Measurements from ENCODE around the gene ZNF672.

Gene ZNF672

GRCh38 chr1:248811514-248812490, 26.2 kb upstream of the ZNF672 start:
- no peak for DNase-seq
- peak; percentile 29 for TF ChIP-seq CTCF (IDR thresholded peaks at IDR 0.05; ENCODE audit: low read depth, low read length, missing control alignments)
- H3K36me3 ChIP-seq (replicated peaks), result peaks cover 47% of the 10 kb centered on the region
- H3K27me3 ChIP-seq (replicated peaks), result no peaks in the 10 kb centered on the region
- no peak overlapping the region for H3K27ac ChIP-seq
- in situ Hi-C loops (cut with HindIII; ENCODE audit: low pct_ligation_motif_present, low sequenced_read_pairs), result no loop called here
- no peak overlapping the region for H3K4me3 ChIP-seq (ENCODE audit: low read depth, low read length)

GRCh38 chr1:248812736-248813425, 25.1 kb upstream of the ZNF672 start:
- Histone ChIP-seq H3K36me3 (replicated peaks) (peaks cover 49% of the 10 kb centered on the region), H3K27me3 (replicated peaks) (no peaks in the 10 kb centered on the region), H3K4me3 (ENCODE audit: low read depth, low read length) (no peak overlapping the region), H3K27ac (no peak overlapping the region)
- no peak for TF ChIP-seq CTCF (IDR thresholded peaks at IDR 0.05; ENCODE audit: low read depth, low read length, missing control alignments)
- in situ Hi-C loops (cut with HindIII; ENCODE audit: low pct_ligation_motif_present, low sequenced_read_pairs), result no loop called here
- DNase-seq, result no peak

- H3K36me3 ChIP-seq (replicated peaks), result peaks cover 49% of the 10 kb centered on the region
- no peaks in the 10 kb centered on the region for H3K27me3 ChIP-seq (replicated peaks)
- H3K4me3 ChIP-seq (ENCODE audit: low read depth, low read length), result no peak overlapping the region
- no peak overlapping the region for H3K27ac ChIP-seq
- TF ChIP-seq CTCF (IDR thresholded peaks at IDR 0.05; ENCODE audit: low read depth, low read length, missing control alignments), result no peak
- no peak for DNase-seq
- in situ Hi-C loops (cut with HindIII; ENCODE audit: low pct_ligation_motif_present, low sequenced_read_pairs), result no loop called here
These were observed 24.5 kb upstream of the ZNF672 start for GRCh38 chr1:248813546-248813945.

- no peak for TF ChIP-seq CTCF (IDR thresholded peaks at IDR 0.05; ENCODE audit: low read depth, low read length, missing control alignments)
- in situ Hi-C loops (cut with HindIII; ENCODE audit: low pct_ligation_motif_present, low sequenced_read_pairs), result no loop called here
- no peak overlapping the region for H3K4me3 ChIP-seq (ENCODE audit: low read depth, low read length)
- H3K27ac ChIP-seq, result no peak overlapping the region
- H3K36me3 ChIP-seq (replicated peaks), result peaks cover 54% of the 10 kb centered on the region
- DNase-seq, result no peak
- H3K27me3 ChIP-seq (replicated peaks), result no peaks in the 10 kb centered on the region
These were observed 23.7 kb upstream of the ZNF672 start for GRCh38 chr1:248814351-248814750.

- Histone ChIP-seq H3K36me3 (replicated peaks) (peaks cover 58% of the 10 kb centered on the region), H3K4me3 (ENCODE audit: low read depth, low read length) (no peak overlapping the region), H3K27ac (no peak overlapping the region), H3K27me3 (replicated peaks) (no peaks in the 10 kb centered on the region)
- TF ChIP-seq CTCF (IDR thresholded peaks at IDR 0.05; ENCODE audit: low read depth, low read length, missing control alignments), result no peak
- no peak for DNase-seq
- in situ Hi-C loops (cut with HindIII; ENCODE audit: low pct_ligation_motif_present, low sequenced_read_pairs), result no loop called here
These were observed 22.5 kb upstream of the ZNF672 start for GRCh38 chr1:248815407-248816034.

Data from brain microvascular endothelial cell (primary cell).